HepG2 (cell line): ENCODE results near the gene PALM. TPM values are rescaled to one million over a fixed set of nuclear protein-coding genes. Genes with fewer than 3 reads are reported as not detected.

Source experiments
- ATF7 ChIP-seq, 2 experiments: fragments of 450-650 bp in 1 of 2; sonication (generic) in 1 of 2; formaldehyde crosslinking in 1 of 2; IDR thresholded peaks; 2 replicates each; pipeline versions ENCODE4 v1.4.0 to v1.6.1; 2016 to 2020; ENCODE audit warnings: antibody characterized with exemption in 1 of 2, mild to moderate bottlenecking in 1 of 2, missing genetic modification reagents in 1 of 2
- ATF7-NPFF ChIP-seq: sonication (generic); formaldehyde crosslinking; IDR thresholded peaks from 2 replicates; pipeline ENCODE4 v1.8.1; 2023; ENCODE audit warnings: mild to moderate bottlenecking, low read depth, missing genetic modification reagents, moderate library complexity
- DBP ChIP-seq: sonication (generic); formaldehyde crosslinking; IDR thresholded peaks from 2 replicates; pipeline ENCODE4 v1.4.0; 2020; ENCODE audit warnings: missing genetic modification reagents; ENCODE audit errors: not compliant biosample characterization
- EEA1 ChIP-seq: sonication (generic); formaldehyde crosslinking; IDR thresholded peaks from 2 replicates; pipeline ENCODE4 v1.5.1; 2020; ENCODE audit warnings: mild to moderate bottlenecking, missing genetic modification reagents, borderline replicate concordance
- ELF1 ChIP-seq: sonication (generic); formaldehyde crosslinking; IDR thresholded peaks from 2 replicates; pipeline ENCODE4 v1.4.0; 2020; ENCODE audit warnings: missing genetic modification reagents
- KAT8 ChIP-seq: IDR thresholded peaks from 2 replicates; pipeline ENCODE4 v1.6.1; 2016; ENCODE audit warnings: missing genetic modification reagents, missing compliant biosample characterization
- MIER3 ChIP-seq: IDR thresholded peaks from 2 replicates; pipeline ENCODE4 v1.6.1; 2016; ENCODE audit warnings: missing compliant biosample characterization, borderline replicate concordance
- NBN ChIP-seq: fragments of 450-650 bp; conservative IDR thresholded peaks from 2 replicates; pipeline ENCODE4 v1.6.1; 2017
- NFRKB ChIP-seq: fragments of 450-650 bp; IDR thresholded peaks from 2 replicates; pipeline ENCODE4 v1.6.1; 2017
- PCBP2 ChIP-seq: fragments of 200-400 bp; formaldehyde crosslinking; optimal IDR thresholded peaks from 2 replicates; pipeline ENCODE3; 2018; ENCODE audit warnings: low read length, low read depth; ENCODE audit not compliant: poor library complexity, severe bottlenecking
- POLR2AphosphoS2 ChIP-seq: IDR thresholded peaks from 2 replicates; pipeline ENCODE4 v1.6.1; 2011; ENCODE audit warnings: low read depth, low read length, improper control_type of control experiment
- RARG ChIP-seq: sonication (generic); formaldehyde crosslinking; IDR thresholded peaks from 2 replicates; pipeline ENCODE4 v1.4.0; 2020; ENCODE audit warnings: low read depth, mild to moderate bottlenecking, missing genetic modification reagents
- WIZ ChIP-seq: sonication (generic); formaldehyde crosslinking; IDR thresholded peaks from 2 replicates; pipeline ENCODE4 v1.5.1; 2020; ENCODE audit warnings: mild to moderate bottlenecking, missing genetic modification reagents
- ZBTB40 ChIP-seq, 2 experiments: fragments of 450-650 bp in 1 of 2; sonication (generic) in 1 of 2; formaldehyde crosslinking in 1 of 2; IDR thresholded peaks; 2 replicates each; pipeline versions ENCODE4 v1.6.1 to v1.8.0; 2016 to 2022; ENCODE audit warnings: antibody characterized with exemption in 1 of 2, mild to moderate bottlenecking in 1 of 2, missing genetic modification reagents in 1 of 2
- ZMYM4 ChIP-seq: sonication (generic); formaldehyde crosslinking; IDR thresholded peaks from 2 replicates; pipeline ENCODE4 v1.8.1; 2023; ENCODE audit warnings: mild to moderate bottlenecking, missing genetic modification reagents
- ZNF230 ChIP-seq: sonication (generic); formaldehyde crosslinking; IDR thresholded peaks from 2 replicates; pipeline ENCODE4 v1.4.0; 2020; ENCODE audit warnings: mild to moderate bottlenecking, missing genetic modification reagents
- ZNF292 ChIP-seq: sonication (generic); formaldehyde crosslinking; IDR thresholded peaks from 2 replicates; pipeline ENCODE4 v1.8.1; 2022; ENCODE audit warnings: mild to moderate bottlenecking, low read depth, missing genetic modification reagents, borderline replicate concordance
- ZNF772 ChIP-seq: sonication (generic); formaldehyde crosslinking; IDR thresholded peaks from 2 replicates; pipeline ENCODE4 v1.5.0; 2020; ENCODE audit warnings: mild to moderate bottlenecking, missing genetic modification reagents
- polyA plus RNA-seq, 8 experiments: library from polyadenylated mRNA; depleted of rRNA in 3 of 8; stranded (reverse) in 7 of 8; unstranded in 1 of 8; fragments of >200 nt; fragmentation: Illumina TruSeq in 4 of 8; extraction: Trizol in 4 of 8; gene quantifications; 2 replicates each; pipeline versions ENCODE4 v1.2.1 to v1.2.3, GENCODE V29; 2011 to 2016; ENCODE audit warnings: low read depth in 4 of 8, missing spikeins in 1 of 8, mixed read lengths in 1 of 8; ENCODE audit not compliant: insufficient read depth in 1 of 8
- total RNA-seq, 5 experiments: library from RNA; depleted of rRNA; stranded (reverse); fragments of >200 nt; fragmentation: Illumina TruSeq; extraction: Trizol; gene quantifications; 2 replicates each; pipeline ENCODE4 v1.2.3, GENCODE V29; 2016; ENCODE audit warnings: low read depth in 1 of 5

PALM gene
- total and polyA plus RNA-seq, 2 of the 13 experiments (the other 11 are each of a cell fraction or from before 2014, with no cell fraction given), result 4.0 to 9.7 TPM

DNA sequence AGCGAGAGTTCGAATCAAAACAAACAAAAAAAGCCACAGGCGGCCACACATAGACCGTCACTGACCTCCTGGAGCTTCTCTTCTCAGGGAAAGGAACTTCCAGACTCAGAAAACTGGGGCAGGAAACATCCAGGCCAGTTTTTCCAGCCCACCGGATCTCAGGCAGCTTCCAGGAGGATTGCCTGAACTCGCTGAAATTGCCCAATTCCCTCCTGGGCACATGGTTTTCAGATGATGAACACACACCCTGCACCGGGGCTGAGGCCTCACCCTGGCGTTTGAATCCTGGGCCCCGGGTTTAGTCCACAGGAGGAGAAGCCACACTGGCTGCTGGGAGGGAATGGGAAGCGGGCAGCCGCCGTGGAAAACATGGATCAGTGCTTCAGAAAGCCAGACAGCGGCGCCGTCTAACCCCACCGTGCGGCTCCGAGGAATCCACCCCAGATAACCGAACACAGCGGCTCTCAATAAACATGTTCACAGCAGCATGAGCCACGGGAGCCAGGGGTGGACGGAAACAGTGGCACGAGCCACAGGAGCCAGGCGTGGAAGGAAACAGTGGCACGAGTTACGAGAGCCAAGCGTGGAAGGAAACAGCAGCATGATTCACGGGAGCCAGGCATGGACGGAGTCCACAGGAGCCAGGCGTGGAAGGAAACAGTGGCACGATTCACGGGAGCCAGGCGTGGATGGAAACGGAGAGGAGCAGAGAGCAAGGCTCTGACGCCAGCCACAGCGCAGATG lies 70.3 kb downstream of the PALM start (continued):
- TF ChIP-seq ZNF230 (CRISPR knock-in tag) (peak; percentile 50; the same call in 1 of the 2 replicates), ZNF292 (CRISPR knock-in tag) (peak; percentile 84), ZNF772 (CRISPR knock-in tag) (peak; percentile 71; the same call in 1 of the 2 replicates), NFRKB (no peak), ELF1 (CRISPR knock-in tag) (peak; percentile 54), ZBTB40 (IDR thresholded peaks at IDR 0.05) (no peak), ZBTB40 (CRISPR knock-in tag; IDR thresholded peaks at IDR 0.05) (peak; percentile 52), MIER3 (CRISPR knock-in tag) (0 out of 2 replicates have a peak, but pooled peaks have one; percentile 57), PCBP2 (no peak), RARG (CRISPR knock-in tag) (no peak), NBN (no peak), ATF7-NPFF (CRISPR knock-in tag) (peak; percentile 69; the same call in 1 of the 2 replicates), ATF7 (IDR thresholded peaks at IDR 0.05) (no peak), ATF7 (CRISPR knock-in tag; IDR thresholded peaks at IDR 0.05) (no peak), ZMYM4 (CRISPR knock-in tag) (peak; percentile 69), WIZ (CRISPR knock-in tag) (0 out of 2 replicates have a peak, but pooled peaks have one; percentile 43), DBP (CRISPR knock-in tag) (peak; percentile 92), POLR2AphosphoS2 (no peak), KAT8 (CRISPR knock-in tag) (peak; percentile 65; the same call in 1 of the 2 replicates), EEA1 (CRISPR knock-in tag) (no peak; the same call in 1 of the 2 replicates)
